ENCODE measurements around the gene TMEM147. TPM values are rescaled to one million over a fixed set of nuclear protein-coding genes. Genes with fewer than 3 reads are reported as not detected.

TMEM147 gene, protein sequence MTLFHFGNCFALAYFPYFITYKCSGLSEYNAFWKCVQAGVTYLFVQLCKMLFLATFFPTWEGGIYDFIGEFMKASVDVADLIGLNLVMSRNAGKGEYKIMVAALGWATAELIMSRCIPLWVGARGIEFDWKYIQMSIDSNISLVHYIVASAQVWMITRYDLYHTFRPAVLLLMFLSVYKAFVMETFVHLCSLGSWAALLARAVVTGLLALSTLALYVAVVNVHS
- total RNA-seq, result 87.7 TPM

DNA sequence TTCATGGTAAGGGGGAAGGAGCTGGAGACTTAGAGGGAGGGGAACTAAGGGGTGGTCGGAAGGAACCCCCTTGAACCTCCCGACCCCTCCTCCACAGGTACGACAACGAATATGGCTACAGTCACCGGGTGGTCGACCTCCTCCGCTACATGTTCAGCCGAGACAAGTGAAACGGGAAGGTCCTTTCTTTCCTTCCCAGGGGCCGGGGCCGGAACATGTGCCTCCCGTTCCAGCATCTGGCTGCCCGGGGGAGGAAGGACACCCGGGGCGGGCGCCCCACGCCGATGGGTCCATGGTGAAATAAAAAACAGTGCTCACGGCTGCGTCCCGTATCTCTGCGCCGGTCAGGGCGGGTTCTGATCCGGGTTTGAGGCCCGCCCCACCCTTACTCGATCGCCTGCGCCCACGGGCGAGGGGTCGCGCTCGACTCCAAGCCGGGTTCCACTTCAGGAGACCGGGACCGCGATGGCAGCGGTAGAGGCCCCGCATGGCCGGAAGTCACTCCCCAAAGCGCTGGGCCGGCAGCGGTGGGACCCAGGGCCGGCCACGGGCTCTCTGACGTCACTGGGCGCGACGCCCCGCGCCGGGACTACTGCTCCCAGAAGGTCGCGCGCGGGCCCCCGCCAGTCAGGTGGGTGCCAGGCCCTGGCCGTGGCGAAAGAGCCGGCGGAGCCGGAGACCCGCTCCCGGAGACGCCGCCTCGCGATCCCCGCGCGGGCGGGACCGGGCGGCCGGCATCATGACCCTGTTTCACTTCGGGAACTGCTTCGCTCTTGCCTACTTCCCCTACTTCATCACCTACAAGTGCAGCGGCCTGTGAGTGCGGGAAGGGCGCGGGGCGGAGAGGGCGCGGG lies at the start of gene TMEM147:
Gene TMEM147, plus strand, starts transcription at position 626 of the 854 bp plus-strand sequence. Its CDS starts 114 bp downstream, at position 740.
- peak; percentile 91 for ATAC-seq

GRCh38 chr19:35497406-35497805 lies 48.0 kb upstream of the TMEM147 start:
- ATAC-seq, result no peak

DNA sequence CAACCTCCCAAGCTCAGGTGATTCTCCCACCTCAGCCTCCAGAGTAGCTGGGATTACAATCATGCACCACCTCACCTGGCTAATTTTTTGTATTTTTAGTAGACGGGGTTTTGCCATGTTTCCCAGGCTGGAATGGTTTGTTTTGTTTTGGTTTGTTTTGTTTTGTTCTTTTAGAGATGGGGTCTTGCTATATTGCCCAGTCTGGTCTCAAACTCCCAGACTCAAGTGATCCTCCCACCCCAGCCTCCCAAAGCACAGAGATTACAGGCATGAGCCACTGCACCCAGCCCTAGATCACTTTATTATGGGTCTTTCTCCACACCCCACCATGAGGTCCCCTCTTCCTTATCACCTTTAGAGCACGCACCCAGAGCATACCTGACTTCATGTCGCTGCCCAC lies 47.2 kb upstream of the TMEM147 start:
- no peak for ATAC-seq

DNA sequence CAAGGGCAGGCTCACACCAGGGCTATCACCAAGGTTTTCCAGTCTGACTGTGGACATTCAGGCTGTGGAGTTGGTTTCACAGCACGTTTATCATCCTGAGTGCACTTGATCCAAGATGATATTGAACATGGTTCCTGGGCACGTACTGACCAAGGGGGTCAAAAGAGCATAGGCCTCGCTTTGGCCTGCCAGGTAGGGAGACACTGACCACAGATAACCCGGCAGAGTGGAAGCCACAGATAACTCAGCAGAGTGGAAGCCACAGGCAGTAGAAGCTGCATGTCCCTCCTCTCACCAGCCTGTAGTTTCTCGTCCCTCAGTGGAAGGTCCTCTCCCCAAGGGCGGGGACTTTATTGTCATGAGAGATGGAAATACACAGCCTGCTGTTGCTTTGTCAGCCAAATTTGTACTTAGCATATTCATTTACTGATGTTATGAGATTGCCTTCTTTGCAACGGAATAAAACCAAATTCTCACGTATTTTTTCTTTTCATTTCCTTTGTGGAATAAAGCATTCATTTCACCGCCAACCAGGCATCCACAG lies 46.4 kb upstream of the TMEM147 start:
- ATAC-seq, result no peak

DNA sequence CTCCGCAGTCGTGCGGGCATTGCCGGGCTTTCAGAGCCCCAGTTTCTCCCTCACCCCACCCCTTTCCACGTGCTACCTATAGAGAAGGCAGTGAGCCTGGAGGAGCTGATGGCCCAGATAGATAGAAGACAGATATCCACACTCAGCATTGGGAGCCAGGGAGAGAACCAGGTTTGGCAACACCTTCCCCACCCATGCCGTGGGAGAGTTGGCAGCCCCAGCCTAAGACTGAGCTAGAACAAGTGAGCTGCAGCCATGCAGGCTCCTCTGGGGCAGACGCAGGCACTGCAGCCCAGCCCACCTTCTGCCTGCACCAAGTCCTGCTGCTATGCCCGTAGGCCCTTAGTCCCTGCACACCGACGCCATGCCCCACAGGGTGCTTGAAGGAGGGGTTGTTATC lies 44.8 kb upstream of the TMEM147 start:
- no peak for ATAC-seq

DNA sequence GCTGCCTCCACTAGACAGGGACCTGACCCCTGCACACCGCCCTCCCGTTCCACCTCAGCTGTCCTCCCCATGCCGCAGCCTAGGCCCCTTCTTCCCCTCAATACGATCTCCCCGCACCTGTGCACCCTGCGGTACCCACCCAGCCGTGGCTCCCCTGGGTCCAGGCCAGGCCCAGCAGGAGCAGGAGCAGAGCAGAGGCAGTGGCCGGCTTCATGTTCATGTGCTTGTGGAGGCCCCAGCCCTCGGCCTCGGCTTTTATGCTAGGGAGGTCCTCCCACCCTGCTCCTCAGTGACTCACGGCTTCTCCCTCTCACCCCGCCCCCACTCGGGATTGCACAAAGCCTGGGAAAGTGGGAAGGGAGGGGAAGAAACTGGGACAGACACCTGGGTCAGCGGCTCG lies 43.7 kb upstream of the TMEM147 start:
- peak; percentile 24 for ATAC-seq

GRCh38 chr19:35502751-35503150 lies 42.7 kb upstream of the TMEM147 start:
- no peak for ATAC-seq

- no peak for ATAC-seq
Measured at GRCh38 chr19:35506011-35506410, 39.4 kb upstream of the TMEM147 start.

- ATAC-seq, result no peak
Measured at GRCh38 chr19:35507561-35507960, 37.9 kb upstream of the TMEM147 start.

DNA sequence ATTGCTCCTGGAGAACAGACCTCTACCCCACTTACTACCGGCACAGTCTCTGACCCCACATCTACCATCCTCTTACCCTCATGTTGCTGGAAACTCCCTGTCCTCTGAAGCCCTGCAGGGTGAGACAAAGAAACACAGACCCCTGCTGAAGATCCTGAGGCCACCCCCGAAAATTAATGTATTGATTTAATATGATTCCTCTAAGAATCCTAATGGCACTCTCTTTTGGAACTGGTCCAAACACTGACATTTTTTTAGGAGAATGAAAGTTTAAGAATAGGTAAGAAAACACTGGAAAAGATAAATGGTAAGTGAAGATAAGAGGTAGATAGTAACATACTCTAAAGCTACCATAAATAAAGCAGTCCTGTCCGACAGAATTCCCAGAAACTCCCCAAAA lies 37.3 kb upstream of the TMEM147 start:
- no peak for ATAC-seq

DNA sequence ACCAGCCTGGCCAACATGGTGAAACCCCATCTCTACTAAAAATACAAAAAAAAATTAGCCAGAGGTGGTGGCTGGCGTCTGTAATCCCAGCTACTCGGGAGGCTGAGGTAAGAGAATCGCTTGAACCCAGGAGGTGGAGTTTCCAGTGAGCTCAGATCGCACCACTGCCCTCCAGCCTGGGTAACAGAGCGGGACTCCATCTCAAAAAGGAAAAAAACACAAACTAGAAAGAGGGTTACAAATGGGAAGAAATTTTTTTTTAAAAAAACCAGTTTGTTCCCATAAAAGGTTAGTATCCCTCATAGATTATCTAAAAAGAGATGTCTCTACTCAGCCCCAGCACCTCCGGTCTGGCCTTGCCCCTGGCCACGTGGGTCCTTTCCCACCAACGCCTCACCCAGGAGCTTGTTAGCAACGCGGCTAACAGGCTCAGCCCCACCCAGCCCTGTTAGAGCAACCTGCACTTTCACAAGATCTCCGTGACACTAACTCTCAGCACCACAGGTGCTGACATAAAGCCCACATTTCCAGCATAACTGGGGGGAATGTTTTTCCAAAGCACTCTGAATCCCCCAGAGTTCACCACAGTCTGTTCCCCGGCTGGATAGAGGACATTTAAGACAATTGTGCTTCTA lies 36.3 kb upstream of the TMEM147 start:
- ATAC-seq, result peak; percentile 68

DNA sequence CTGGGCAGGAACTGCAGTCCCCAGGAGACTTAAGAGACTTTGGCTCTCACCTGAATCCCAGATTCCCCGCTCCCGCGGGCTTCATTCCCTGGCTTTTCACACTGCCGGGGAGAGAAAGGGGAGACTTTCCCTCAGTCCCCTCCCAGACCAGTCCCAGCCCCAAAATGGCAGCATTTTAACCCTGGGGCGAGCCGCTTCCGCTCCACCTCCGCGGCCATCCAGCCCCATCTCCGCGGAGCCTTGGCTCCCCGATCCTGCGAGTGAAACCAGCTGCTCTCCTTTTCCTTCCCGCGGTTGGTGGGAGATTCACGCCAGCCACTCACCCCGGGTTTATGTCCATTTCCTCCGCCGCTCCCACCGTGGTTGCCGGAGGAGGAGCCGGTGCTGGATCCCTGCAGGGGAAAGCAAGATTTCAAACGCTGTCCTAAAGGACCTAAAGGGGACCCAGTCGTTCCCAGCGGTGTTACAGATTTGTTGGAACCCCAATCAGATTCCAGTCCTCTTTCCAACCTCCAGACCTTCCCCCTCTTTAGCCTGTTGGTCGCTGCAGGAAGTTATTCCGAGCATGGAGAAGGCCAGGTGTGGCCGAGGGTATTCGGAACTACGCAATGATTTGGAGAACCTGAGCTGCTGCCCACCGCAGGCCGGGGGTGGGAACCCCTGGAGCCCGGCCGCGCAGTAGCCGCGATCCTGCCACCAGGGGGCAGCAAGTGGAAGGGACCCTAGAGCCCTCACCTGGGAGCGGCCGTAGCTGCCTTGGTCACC lies 35.4 kb upstream of the TMEM147 start:
- peak; percentile 69 for ATAC-seq

DNA sequence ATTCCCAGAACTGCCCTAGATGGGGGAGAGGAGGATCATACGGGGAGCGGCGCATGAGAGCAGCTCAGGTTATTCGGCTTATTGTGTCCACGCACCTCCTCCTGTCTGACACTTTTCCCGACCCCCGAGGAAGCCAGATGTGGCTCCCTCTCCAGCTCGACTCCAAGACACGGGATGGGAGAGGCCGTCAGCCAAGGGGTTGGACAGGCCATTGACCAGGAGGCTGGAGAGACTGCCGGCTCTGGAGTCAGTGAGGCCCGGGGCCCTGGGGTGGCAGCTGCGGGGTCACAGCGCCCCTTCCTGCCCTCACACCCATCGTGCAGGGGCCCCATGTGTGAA lies 34.8 kb upstream of the TMEM147 start:
- no peak for ATAC-seq

DNA sequence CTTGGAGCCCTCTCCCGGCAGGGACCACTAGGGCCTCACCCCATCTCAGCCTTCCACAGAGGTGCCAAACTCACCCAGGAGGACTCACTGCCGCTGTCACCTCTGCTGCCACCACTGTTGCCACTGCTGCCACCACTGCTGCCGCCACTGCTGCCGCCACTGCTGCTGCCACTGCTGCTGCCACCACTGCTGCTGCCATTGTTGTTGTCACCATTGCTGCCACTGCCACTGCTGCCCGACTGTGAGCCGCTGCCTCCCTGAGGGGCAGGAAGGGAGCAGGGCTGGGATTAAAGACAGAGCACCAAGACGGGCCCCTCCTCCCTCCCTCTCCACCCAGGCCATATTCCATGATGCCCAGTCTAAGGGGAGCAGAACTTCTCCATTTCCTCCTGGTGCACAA lies 34.1 kb upstream of the TMEM147 start:
- no peak for ATAC-seq

- no peak for ATAC-seq
Measured at GRCh38 chr19:35512831-35513627, 32.4 kb upstream of the TMEM147 start.

GRCh38 chr19:35513628-35514281 lies 31.7 kb upstream of the TMEM147 start, which contains the start of gene DMKN:
TSS of gene DMKN (minus strand) at chr19:35513649. CDS start at chr19:35513475, 174 bp downstream.
- peak; percentile 79 for ATAC-seq

DNA sequence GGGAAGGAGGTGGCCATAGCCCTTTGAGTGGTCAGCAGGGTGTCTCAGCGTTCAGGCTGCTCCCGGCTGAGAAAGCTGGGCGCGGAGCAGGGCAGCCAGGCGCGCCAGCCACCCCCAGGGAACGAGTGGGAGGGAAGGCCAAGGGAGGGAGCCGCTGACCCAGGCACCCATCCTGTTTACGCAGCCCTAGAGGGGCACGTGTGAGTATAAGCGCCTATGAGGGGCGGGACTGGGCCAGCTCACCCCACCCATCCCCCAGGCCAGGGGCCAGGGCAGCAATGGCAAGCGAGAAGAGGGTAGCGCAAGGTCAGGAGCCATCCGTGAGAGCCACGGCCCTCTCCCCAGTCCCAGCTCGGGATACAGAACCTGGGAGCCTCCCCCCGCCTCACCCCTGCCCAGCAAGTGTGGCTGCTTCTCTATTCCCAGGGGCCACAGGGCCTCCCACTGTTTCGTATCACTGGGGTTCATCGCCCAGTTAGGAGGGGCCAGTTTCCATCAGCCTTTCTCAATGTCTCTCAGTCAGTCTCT lies 31.1 kb upstream of the TMEM147 start:
- peak; percentile 4 for ATAC-seq

- no peak for ATAC-seq
Measured at GRCh38 chr19:35516310-35516709, 29.1 kb upstream of the TMEM147 start.

GRCh38 chr19:35517342-35517741 lies 28.1 kb upstream of the TMEM147 start:
- ATAC-seq, result no peak

- ATAC-seq, result peak; percentile 44
Measured at GRCh38 chr19:35518313-35518712, 27.1 kb upstream of the TMEM147 start.

GRCh38 chr19:35519291-35519690 lies 26.1 kb upstream of the TMEM147 start:
- peak; percentile 90 for ATAC-seq

Data from esophagus mucosa (tissue), 1 donor.